ENCODE data around the gene MAN1C1.

GRCh38 chr1:25616987-25617624, 515 bp downstream of the MAN1C1 start:
- TF ChIP-seq CTCF (IDR thresholded peaks at IDR 0.05) = no peak
- TF ChIP-seq SIN3A (IDR thresholded peaks at IDR 0.05; ENCODE audit: borderline replicate concordance, insufficient read depth, low read depth, low read length) = no peak
